22Rv1 (cell line): ENCODE results near the gene SPATA13.

ENCODE experiments used
- ZFX ChIP-seq: fragments of 450-650 bp; IDR thresholded peaks from 2 replicates; pipeline ENCODE4 v1.6.1; 2017; ENCODE audit warnings: antibody characterized with exemption, borderline replicate concordance
- TF ChIP-seq, protein P1 (sequence below): fragments of 450-650 bp; IDR thresholded peaks from 2 replicates; pipeline ENCODE4 v1.5.1; 2017; ENCODE audit warnings: mild to moderate bottlenecking

DNA sequence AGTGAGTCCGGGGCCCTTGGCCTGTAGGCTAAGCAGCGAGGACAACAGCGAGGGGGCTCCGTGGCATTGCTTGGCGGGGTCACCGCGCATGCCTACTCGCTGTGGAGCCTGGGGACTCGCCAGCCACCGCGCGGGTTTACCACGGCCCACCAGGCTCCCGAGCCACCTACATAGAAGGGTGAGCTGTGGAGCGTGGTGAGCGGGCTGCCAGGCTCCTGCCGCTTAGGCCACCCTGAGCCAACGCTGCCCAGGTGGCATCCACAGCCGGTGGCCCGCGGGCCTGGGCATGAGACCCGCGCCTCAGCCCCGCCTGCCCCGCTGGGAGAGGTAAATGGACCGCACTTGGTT lies 180.1 kb downstream of the SPATA13 start:
- TF ChIP-seq, protein P1, sequence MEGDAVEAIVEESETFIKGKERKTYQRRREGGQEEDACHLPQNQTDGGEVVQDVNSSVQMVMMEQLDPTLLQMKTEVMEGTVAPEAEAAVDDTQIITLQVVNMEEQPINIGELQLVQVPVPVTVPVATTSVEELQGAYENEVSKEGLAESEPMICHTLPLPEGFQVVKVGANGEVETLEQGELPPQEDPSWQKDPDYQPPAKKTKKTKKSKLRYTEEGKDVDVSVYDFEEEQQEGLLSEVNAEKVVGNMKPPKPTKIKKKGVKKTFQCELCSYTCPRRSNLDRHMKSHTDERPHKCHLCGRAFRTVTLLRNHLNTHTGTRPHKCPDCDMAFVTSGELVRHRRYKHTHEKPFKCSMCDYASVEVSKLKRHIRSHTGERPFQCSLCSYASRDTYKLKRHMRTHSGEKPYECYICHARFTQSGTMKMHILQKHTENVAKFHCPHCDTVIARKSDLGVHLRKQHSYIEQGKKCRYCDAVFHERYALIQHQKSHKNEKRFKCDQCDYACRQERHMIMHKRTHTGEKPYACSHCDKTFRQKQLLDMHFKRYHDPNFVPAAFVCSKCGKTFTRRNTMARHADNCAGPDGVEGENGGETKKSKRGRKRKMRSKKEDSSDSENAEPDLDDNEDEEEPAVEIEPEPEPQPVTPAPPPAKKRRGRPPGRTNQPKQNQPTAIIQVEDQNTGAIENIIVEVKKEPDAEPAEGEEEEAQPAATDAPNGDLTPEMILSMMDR = no peak
- TF ChIP-seq ZFX = no peak
